ENCODE measurements around the gene PDGFRB. TPM values are rescaled to one million over a fixed set of nuclear protein-coding genes. Genes with fewer than 3 reads are reported as not detected.

Gene PDGFRB
- total and polyA plus RNA-seq, 4 donors = 33.6 to 215 (median 78.3) TPM

DNA sequence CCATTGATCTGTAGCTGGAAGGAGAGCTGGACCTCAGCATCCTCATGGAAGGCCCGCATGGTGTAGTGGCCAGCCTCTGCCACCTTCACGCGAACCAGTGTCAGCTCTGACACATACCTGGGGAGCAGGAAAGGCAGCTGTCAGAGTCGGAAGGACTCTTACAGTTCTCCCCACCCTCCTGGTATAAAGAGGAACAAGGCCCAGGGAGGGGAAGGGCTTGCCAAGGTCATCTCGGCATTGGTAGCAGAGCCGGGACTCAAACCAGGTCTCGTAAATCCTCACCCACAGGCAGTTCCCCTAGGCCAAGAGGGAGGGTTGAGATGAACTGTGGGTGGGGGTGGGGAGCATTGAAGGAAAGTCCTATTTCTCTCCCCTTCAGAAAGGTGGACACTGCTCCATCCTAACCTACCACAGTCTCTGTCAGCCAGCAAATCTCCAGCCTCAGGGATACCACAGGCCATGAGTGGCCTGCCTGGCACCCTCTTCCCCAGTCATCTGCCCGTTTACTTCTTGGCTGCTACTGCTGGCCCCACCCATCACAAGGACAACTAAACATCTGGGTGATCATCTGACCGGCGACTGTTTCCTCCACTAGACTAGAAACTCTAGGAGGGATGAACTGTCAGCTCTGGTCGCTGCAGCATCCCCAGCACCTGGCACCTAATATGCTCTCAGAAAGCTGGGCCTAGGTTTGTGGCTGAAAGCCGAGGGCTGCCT, 23.5 kb downstream of the PDGFRB start:
- ATAC-seq (ENCODE audit: insufficient read depth, low FRiP score) = no peak
- Histone ChIP-seq H3K36me3 (ENCODE audit: control insufficient read depth in 4 of 4, insufficient read depth in 4 of 4, low read length in 4 of 4) (peaks cover 0 to 50% (median 22%) of the 10 kb centered on the region in 4 donors), H3K9me3 (ENCODE audit: control insufficient read depth in 4 of 4, insufficient read depth in 3 of 4, low read length in 3 of 4) (no peaks in the 10 kb centered on the region), H3K27ac (ENCODE audit: low read depth in 1 of 2, low read length in 1 of 2) (no peak overlapping the region), H3K9ac (ENCODE audit: insufficient read depth in 1 of 2, low read length in 2 of 2) (no peak overlapping the region), H3K4me1 (ENCODE audit: control insufficient read depth in 5 of 5, insufficient read depth in 5 of 5, low read length in 5 of 5) (peaks cover 0 to 28% (median 2%) of the 10 kb centered on the region in 5 donors), H3K4me3 (no peak overlapping the region), H3K27me3 (ENCODE audit: control insufficient read depth in 3 of 3, insufficient read depth in 3 of 3, low read length in 2 of 3) (no peaks in the 10 kb centered on the region)
- DNase-seq = no peak
- WGBS, 2 donors = 55 to 59% methylated on average over 12 of the region's 12 CpGs
- TF ChIP-seq, protein P1, sequence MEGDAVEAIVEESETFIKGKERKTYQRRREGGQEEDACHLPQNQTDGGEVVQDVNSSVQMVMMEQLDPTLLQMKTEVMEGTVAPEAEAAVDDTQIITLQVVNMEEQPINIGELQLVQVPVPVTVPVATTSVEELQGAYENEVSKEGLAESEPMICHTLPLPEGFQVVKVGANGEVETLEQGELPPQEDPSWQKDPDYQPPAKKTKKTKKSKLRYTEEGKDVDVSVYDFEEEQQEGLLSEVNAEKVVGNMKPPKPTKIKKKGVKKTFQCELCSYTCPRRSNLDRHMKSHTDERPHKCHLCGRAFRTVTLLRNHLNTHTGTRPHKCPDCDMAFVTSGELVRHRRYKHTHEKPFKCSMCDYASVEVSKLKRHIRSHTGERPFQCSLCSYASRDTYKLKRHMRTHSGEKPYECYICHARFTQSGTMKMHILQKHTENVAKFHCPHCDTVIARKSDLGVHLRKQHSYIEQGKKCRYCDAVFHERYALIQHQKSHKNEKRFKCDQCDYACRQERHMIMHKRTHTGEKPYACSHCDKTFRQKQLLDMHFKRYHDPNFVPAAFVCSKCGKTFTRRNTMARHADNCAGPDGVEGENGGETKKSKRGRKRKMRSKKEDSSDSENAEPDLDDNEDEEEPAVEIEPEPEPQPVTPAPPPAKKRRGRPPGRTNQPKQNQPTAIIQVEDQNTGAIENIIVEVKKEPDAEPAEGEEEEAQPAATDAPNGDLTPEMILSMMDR (IDR thresholded peaks at IDR 0.05; ENCODE audit: control extremely low read depth, extremely low read depth) = no peak

DNA sequence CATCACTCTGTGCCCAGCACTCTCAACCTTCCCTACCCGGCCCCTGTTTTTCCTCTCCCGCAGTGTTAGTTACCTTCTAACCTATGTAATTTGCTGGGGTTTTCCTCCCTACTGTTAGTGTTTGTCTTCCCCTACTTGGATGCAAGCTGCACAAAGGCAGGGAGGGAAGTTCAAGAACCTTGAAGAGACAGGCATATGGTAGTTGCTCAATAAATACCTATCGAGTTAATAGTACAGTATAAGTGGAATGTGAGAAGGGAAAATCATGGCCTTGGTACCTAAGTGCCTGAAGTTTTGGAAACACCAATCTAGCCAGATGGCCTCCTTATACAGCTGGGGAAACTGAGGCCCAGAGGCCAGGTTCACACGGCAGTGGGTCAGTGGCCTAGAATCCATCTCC, 24.2 kb downstream of the PDGFRB start:
- no peak for ATAC-seq (ENCODE audit: insufficient read depth, low FRiP score)
- 81 to 83% methylated on average over 4 of the region's 4 CpGs for WGBS, 2 donors
- TF ChIP-seq, protein P1 (IDR thresholded peaks at IDR 0.05; ENCODE audit: control extremely low read depth, extremely low read depth) = no peak
- Histone ChIP-seq H3K4me3 (no peak overlapping the region), H3K4me1 (ENCODE audit: control insufficient read depth in 5 of 5, insufficient read depth in 5 of 5, low read length in 5 of 5) (peaks cover 0 to 21% (median 0%) of the 10 kb centered on the region in 5 donors), H3K27ac (ENCODE audit: low read depth in 1 of 2, low read length in 1 of 2) (no peak overlapping the region), H3K9ac (ENCODE audit: insufficient read depth in 1 of 2, low read length in 2 of 2) (no peak overlapping the region), H3K27me3 (ENCODE audit: control insufficient read depth in 3 of 3, insufficient read depth in 3 of 3, low read length in 2 of 3) (no peaks in the 10 kb centered on the region), H3K36me3 (ENCODE audit: control insufficient read depth in 4 of 4, insufficient read depth in 4 of 4, low read length in 4 of 4) (peaks cover 0 to 52% (median 24%) of the 10 kb centered on the region in 4 donors), H3K9me3 (ENCODE audit: control insufficient read depth in 4 of 4, insufficient read depth in 3 of 4, low read length in 3 of 4) (no peaks in the 10 kb centered on the region)
- no peak for DNase-seq

DNA sequence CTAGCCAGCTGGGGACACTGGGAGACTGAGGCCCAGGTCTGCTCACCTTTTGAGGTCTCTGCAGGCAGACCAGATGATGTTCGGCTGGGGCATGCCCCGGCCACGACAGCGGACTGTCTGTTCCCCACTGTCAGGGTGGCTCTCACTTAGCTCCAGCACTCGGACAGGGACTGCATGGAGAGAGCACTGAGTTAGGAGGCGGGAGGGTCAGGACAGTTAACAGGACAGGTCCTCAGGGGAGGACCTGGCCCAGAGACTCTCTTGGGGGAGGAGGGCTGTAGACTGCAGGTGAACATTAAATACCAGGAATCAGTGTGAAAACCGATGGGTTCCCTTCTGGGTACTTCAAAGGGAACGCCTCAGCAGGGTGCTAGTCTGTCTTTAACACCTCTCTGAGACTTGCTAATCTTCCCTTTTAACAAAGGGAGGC, 25.1 kb downstream of the PDGFRB start:
- peaks cover 0 to 55% (median 26%) of the 10 kb centered on the region in 4 donors for H3K36me3 ChIP-seq (ENCODE audit: control insufficient read depth in 4 of 4, insufficient read depth in 4 of 4, low read length in 4 of 4)
- ATAC-seq (ENCODE audit: insufficient read depth, low FRiP score) (no peak), DNase-seq (no peak)
- H3K9ac ChIP-seq (ENCODE audit: insufficient read depth in 1 of 2, low read length in 2 of 2) = no peak overlapping the region
- WGBS, 2 donors = 81 to 93% methylated on average over 8 of the region's 8 CpGs
- H3K27me3 ChIP-seq (ENCODE audit: control insufficient read depth in 3 of 3, insufficient read depth in 3 of 3, low read length in 2 of 3) = no peaks in the 10 kb centered on the region
- H3K4me1 ChIP-seq (ENCODE audit: control insufficient read depth in 5 of 5, insufficient read depth in 5 of 5, low read length in 5 of 5) = peaks cover 0 to 12% (median 0%) of the 10 kb centered on the region in 5 donors
- no peak overlapping the region for H3K4me3 ChIP-seq
- H3K27ac ChIP-seq (ENCODE audit: low read depth in 1 of 2, low read length in 1 of 2) = no peak overlapping the region
- no peaks in the 10 kb centered on the region for H3K9me3 ChIP-seq (ENCODE audit: control insufficient read depth in 4 of 4, insufficient read depth in 3 of 4, low read length in 3 of 4)
- TF ChIP-seq, protein P1 (IDR thresholded peaks at IDR 0.05; ENCODE audit: control extremely low read depth, extremely low read depth) = no peak

All from lung (tissue), 12 donors.